ELR (cell line): Measurements from ENCODE around the gene SIGLEC11.
"Not testable (repeated sequence)": the region's sequence is repeated elsewhere in the genome, so short reads cannot be mapped to it uniquely, and the experiment has no call there.

Experiments used
- DNase-seq: peaks from one replicate; pipeline ENCODE4 v3.0.0-alpha.2; 2015; ENCODE audit warnings: low read depth

The SIGLEC11 gene

DNA sequence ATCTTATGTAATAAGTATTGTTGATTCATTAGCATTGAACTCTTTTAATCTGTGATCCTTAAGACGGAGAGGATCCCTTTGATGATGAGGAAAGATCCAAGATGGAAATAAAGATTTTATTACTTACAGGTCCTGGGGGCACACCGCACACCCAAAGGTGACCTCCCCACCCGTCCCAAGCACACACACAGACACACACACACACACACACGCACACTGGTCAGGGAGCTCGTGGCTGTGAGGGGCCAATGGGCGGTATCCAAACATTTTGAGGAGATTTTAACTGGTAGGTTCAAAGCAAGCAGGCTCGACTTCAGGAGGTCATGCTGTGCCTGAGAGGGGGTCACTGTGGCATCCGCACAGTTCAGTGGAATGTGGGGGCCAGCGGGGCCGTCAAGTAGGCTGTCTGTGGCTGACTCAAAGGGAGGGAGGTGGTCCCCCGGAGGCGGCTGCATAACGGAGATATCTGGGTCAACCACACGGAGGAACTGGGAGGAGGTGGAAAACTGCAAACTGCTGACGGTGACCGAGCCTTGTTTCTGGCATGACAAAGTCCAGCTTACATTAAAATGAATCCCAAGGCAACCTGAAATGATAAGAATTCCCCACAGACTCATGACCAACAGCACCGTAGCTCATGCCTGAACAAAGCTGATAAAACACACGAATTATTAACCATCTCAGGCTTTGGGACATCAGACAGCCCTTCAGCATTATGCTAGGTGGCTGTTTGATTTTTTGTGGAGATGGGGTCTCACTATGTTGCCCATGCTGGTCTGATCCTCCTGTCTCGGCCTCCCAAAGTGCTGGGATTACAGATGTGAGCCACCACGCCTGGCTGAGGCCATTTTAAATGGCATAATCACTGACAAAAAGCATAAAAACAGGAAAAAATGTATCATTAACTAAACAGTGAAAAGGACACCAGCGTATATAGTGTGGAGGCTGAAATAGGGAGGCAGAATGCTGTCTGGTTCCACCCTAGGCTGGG lies 20.9 kb upstream of the SIGLEC11 start:
- no peak for DNase-seq

DNA sequence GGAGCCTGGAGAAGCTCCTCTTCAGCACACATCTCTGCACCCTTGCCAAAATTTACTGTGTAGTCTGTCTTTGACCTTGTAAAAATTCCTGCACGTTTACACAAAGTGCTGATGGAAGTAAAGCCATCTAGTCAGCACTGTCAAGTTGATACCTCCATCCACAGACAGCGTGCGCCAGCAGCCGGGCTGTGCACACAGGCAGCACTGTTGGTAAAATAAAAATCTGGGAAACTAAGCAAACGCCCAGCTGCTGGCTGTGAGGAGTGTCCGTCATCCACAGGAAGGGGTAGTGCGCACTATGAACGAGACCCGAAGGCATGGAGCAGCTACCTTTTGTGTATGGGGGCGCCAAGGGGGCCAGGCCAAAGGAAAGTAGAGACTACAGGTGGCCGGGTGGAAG lies 17.4 kb upstream of the SIGLEC11 start:
- DNase-seq = no peak

- no peak for DNase-seq
Observed at GRCh38 chr19:49977881-49978280, 16.9 kb upstream of the SIGLEC11 start.

DNA sequence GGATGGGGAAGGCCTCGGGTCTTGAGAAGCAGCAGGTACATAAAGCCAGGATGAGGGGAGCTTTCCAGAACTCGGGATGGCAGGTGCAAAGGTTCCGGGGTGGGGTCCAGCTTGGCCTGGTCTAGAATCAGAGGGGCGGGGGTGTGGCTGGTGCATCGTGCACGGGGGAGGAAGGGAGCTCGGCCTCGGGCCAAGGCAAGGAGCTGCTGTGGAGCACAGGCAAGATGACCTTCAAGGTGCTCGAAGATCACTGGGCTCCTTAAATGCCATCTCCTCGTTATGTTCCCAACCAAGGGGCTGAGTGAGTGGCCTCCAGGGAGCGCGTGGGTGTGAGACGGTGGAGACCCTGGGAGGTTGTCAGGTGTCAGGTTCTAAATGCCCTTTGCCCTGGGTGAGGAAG lies 16.1 kb upstream of the SIGLEC11 start:
- no peak for DNase-seq

DNA sequence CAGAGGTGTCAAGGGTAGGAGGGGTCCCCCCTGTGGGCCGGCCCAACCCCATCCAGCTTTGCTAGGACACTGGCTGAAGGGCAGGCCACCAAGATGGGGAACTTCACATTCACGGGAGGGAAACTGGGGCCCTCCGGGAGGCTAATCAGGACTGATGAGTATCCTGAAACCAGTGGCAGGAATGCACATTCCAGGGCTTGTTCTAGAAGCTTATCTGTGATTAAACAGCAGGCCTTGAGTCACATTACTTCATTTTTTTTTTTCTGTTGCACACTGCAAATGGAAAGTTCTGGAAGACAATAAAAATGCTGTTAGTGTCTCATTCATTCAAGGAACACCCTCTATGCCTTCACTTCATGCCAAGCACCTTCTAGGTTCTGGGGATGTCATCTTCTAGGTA lies 15.5 kb upstream of the SIGLEC11 start:
- no peak for DNase-seq

GRCh38 chr19:49975051-49975450 lies 14.1 kb upstream of the SIGLEC11 start:
- no peak for DNase-seq

GRCh38 chr19:49973987-49974386 lies 13.0 kb upstream of the SIGLEC11 start:
- DNase-seq = no peak

- no peak for DNase-seq
Observed at GRCh38 chr19:49972841-49973240, 11.9 kb upstream of the SIGLEC11 start.

DNA sequence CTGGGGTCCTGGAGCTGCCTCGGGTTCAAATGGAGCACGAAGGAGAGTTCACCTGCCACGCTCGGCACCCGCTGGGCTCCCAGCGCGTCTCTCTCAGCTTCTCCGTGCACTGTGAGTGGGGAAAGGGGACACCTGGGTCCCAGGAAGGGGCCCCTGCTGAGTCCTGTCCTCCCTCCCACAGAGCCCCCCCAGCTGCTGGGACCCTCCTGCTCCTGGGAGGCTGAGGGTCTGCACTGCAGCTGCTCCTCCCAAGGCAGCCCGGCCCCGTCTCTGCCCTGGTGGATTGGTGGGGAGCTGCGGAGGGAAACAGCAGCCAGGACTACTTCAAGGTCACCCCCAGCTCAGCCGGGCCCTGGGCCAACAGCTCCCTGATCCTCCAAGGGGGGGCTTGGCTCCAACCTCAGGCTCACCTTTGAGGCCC lies 11.0 kb upstream of the SIGLEC11 start:
- no peak for DNase-seq

GRCh38 chr19:49969355-49969754 lies 8.4 kb upstream of the SIGLEC11 start:
- DNase-seq = not testable (repeated sequence)

DNA sequence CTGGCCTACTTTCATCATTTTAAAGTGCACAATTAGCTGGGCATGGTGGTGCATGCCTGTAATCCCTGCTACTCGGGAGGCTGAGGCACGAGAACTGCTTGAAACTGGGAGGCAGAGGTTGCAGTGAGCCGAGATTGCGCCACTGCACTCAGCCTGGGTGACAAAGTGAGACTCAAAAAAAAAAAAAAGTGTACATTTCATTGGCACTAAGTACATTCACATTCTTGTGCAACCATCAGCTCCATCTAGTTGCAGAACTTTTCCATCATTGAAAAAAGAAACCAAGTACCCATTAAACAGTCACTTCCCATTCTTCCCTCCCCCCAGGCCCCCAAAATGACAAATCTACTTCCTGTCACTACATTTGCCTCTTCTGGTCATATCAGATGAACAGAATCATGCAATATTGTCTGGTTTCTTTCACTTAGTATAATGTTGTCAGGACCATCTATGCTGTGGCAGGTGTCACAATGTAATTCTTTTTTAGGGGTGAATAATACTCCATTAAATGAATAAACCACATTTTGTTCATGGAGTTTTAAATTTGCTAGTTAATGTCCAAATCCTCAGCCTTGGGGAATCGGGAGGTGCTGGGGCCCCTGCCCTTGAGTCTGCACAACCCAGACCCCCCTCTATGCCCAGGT lies 7.4 kb upstream of the SIGLEC11 start:
- no peak for DNase-seq

GRCh38 chr19:49959892-49960291 lies 1.1 kb downstream of the SIGLEC11 start:
- not testable (repeated sequence) for DNase-seq

GRCh38 chr19:49958596-49958995 lies 2.4 kb downstream of the SIGLEC11 start:
- DNase-seq = not testable (repeated sequence)

GRCh38 chr19:49958144-49958543 lies 2.8 kb downstream of the SIGLEC11 start:
- not testable (repeated sequence) for DNase-seq

- DNase-seq = no peak
Observed at GRCh38 chr19:49957262-49957915, 3.6 kb downstream of the SIGLEC11 start.

DNA sequence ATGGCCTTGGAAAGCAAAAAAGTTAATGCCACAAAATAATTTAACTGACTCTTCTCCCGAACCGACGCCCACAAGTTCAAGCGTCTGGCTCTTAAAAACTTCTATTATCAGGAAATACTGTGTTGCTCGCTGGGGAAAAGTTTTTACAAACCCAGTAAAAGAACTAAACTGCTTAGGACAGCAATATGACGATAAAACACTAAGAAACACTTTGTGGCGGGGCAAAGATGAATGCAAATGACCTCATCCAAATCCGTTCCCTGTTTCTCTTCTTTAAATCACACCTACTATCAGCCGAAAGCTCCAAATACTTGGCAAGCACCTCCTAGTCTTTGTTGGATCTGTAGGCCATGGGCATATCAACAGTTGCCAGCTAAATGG lies 4.9 kb downstream of the SIGLEC11 start:
- no peak for DNase-seq

DNA sequence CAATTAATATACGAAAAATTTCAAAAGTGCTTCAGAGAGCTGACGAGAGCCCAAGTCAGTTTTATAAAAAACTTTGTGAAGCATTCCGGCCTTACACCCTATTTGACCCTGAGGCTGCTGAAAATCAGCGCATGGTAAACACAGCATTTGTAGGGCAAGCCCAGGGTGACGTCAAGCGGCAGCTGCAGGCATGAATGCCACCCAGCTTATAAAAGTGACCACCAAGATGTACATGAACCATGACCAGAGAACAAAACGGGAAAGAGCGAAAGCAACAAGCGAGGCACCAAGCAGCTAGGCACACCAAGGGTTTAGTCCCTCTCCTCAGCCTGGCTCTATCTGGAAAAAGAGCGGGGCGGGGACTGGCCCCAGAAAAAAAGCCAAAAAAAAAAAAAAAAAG lies 6.0 kb downstream of the SIGLEC11 start:
- no peak for DNase-seq

GRCh38 chr19:49954092-49954829 lies 6.7 kb downstream of the SIGLEC11 start:
- DNase-seq = no peak

DNA sequence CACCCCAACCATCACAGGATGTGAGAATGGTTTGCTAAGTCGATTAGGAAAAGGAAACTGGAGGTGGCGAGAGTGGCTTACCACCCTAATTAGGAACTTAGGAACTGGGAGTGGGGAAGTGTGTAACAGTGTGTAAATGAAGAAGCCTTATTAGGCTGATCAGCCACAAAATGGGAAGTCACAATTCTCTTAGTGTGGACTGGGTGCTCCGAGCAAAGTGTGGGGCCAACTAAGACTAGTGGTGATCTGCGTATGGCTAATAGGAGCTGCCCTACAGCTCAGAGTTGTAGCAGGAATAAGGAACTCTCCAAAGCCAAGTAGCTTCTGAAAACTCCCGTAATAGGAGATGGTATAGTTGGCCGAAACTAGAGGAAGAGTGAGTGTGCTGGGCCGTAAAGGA lies 7.6 kb downstream of the SIGLEC11 start:
- DNase-seq = no peak

DNA sequence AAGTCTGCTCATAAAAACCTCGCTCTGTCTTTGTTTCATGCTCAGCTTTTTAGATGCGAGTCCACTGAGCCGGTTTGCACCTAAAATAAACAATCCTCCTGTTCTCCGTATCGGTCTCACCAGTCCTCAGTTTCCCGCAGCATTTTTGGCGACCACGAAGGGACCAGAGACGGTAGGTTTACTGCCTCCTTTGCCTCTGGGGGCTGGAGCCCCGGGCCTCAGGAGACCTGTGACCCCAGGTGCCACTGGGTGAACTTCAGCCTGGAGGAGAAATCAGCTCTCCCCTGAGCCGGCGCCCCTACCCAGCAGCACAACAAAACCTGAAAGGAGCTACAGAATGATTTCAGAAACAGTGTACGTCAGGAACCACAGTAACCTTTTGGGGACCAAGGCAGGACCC lies 8.1 kb downstream of the SIGLEC11 start:
- no peak for DNase-seq

DNA sequence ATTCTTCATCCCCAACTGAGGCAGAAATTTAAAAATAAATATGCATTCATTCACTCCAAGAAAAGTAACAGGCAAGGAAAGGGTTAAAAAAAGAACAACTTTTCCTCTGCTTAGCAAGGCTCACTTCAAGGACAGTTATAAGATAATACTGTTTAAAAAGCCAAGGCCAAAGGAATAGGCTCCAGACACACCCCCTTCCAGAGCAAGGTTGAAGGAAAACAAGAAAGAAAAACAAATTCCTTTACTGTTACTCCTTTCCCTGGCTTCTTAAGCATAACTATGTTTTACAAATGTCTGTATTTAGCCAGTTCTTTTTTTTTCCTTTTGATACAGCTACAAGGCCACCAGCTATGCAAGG lies 8.5 kb downstream of the SIGLEC11 start:
- no peak for DNase-seq

DNA sequence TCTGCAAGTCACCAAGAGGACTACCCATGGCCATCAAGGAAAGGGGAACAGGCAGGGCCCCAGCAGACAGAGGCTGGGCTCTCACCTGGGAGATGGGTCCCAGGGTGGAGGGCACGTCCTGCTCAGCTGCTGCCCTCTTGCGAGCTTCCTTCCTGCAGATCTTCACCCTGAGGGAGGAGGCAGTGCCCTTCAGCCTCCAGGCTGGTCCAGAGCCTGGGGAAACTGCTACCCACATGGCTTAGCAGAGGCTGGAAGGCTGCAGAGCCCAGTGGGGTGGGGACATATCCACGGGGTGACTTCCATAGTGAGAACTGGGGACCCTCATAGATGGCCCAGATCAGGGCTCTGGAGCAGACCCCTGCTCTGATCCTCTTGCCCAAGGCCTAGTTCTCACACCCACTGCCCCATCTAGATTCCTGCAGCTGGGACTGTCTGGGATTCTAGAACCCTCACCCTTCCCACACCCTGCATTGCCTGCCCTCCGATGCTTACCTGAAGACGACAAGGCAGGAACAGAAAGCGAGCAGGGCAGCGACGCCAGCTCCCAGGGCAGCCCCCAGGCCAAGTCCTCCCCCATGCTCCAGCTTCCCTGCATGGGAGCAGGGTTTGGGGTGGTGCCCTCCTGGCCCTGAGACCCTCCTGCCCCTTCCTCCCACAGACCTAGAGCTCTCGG lies 9.0 kb downstream of the SIGLEC11 start:
- DNase-seq = no peak
